ENCODE data around the gene SLFN12.
"Not testable (repeated sequence)": the region's sequence is repeated elsewhere in the genome, so short reads cannot be mapped to it uniquely, and the experiment has no call there.

SLFN12 gene

DNA sequence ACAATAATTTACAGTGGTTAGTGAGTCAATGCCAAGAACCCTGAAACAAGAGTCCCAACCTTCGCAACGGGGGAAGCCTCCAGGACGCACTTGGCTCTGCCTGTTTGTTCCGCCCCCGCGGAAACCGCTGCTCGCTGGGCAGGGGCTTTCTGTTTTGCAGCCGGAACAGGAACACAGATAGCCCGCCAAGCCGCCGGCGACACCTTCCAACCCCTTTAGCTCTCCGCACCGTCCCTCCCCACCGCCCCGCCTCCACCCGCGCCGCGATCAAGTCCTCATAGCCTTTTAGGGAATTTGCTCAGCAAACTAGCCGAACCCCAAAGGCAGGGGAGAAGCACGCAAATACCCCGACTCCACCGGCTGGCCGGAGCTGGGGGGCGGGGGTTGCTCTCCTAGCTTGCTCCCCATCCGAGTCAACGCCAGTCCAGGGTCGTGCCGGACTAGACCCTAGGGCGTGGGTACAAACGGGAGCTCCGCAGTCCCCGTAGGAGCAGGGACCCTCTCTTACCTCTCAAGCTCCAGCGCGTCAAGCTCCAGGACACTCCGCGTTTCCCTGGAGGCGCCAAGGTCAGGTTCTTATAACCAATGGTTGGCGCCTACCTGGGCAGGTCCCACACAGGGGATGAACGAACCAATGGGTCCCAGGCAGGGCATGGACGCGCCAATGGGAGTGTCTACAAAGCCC is 16.1 kb upstream of the SLFN12 start, which contains the start of gene SLFN13:
Gene SLFN13 (minus strand): TSS at position 553 of the 685 bp plus-strand sequence. CDS start 3,086 bp downstream, outside the sequence.
- Histone ChIP-seq H3K27ac (ENCODE audit: low read depth, low read length) (peak within 1 kb of the TSS; percentile 66; the same call in 1 of the 2 replicates), H3K4me3 (ENCODE audit: low read depth, low read length) (peak within 1 kb of the TSS; percentile 65), H3K4me1 (ENCODE audit: control insufficient read depth, insufficient read depth, low read length) (peaks cover 9% of the 10 kb centered on the region), H3K9ac (ENCODE audit: low read length) (peak within 1 kb of the TSS; percentile 75), H3K27me3 (ENCODE audit: control insufficient read depth, insufficient read depth, low read length) (peaks cover 40% of the 10 kb centered on the region), H3K36me3 (ENCODE audit: control insufficient read depth, insufficient read depth, low read length) (peaks cover 2% of the 10 kb centered on the region; the same call in 1 of the 2 replicates), H3K9me3 (ENCODE audit: control insufficient read depth, insufficient read depth, low read depth, low read length) (no peaks in the 10 kb centered on the region)

DNA sequence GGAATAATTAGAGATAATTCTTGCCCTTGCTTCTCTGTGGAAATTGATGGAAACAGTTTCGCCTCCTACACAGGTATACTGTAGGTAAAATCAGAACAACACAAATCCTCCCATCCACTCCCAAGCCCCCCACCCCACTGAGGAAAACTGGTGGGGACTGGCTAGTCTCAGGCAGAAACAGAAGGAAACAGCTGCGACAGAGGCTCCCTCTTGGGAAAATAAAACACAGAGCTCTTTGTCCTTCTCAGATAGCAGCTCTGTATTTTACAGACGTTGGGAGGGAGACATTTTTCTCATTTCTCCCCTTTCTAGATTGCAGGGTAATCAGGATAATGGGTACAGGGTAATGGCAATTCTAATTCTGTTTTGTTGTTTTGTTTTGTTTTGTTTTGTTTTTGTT is 15.2 kb upstream of the SLFN12 start:
- Histone ChIP-seq H3K4me3 (ENCODE audit: low read depth, low read length) (peak overlapping the region; percentile 65), H3K9me3 (ENCODE audit: control insufficient read depth, insufficient read depth, low read depth, low read length) (no peaks in the 10 kb centered on the region), H3K36me3 (ENCODE audit: control insufficient read depth, insufficient read depth, low read length) (peaks cover 4% of the 10 kb centered on the region; the same call in 1 of the 2 replicates), H3K4me1 (ENCODE audit: control insufficient read depth, insufficient read depth, low read length) (peaks cover 9% of the 10 kb centered on the region), H3K9ac (ENCODE audit: low read length) (peak overlapping the region; percentile 34), H3K27ac (ENCODE audit: low read depth, low read length) (no peak overlapping the region), H3K27me3 (ENCODE audit: control insufficient read depth, insufficient read depth, low read length) (peaks cover 32% of the 10 kb centered on the region)

DNA sequence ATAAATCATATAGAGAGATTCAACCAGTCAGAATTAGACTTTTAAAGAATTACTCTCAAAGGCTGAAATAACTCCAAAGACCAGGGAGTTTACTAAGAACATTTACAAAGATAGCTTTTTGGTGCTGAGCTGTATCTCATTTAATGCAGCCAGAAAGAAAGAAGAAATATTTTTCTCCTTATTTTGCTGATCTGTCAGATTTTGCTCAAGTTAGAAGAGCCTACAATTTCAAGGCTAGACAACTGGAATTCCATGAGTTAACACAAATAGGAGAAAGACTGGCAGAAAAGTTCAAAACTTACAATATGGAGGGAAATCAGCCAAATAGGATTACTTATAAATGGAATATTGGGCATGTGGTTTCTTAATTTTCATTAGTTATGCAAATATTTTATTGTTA is 6.1 kb upstream of the SLFN12 start:
- Histone ChIP-seq H3K27me3 (ENCODE audit: control insufficient read depth, insufficient read depth, low read length) (peaks cover 10% of the 10 kb centered on the region; the same call in 1 of the 2 replicates), H3K27ac (ENCODE audit: low read depth, low read length) (no peak overlapping the region), H3K4me3 (ENCODE audit: low read depth, low read length) (no peak overlapping the region), H3K36me3 (ENCODE audit: control insufficient read depth, insufficient read depth, low read length) (peaks cover 3% of the 10 kb centered on the region; the same call in 1 of the 2 replicates), H3K4me1 (ENCODE audit: control insufficient read depth, insufficient read depth, low read length) (peaks cover 21% of the 10 kb centered on the region), H3K9ac (ENCODE audit: low read length) (no peak overlapping the region), H3K9me3 (ENCODE audit: control insufficient read depth, insufficient read depth, low read depth, low read length) (no peaks in the 10 kb centered on the region)

DNA sequence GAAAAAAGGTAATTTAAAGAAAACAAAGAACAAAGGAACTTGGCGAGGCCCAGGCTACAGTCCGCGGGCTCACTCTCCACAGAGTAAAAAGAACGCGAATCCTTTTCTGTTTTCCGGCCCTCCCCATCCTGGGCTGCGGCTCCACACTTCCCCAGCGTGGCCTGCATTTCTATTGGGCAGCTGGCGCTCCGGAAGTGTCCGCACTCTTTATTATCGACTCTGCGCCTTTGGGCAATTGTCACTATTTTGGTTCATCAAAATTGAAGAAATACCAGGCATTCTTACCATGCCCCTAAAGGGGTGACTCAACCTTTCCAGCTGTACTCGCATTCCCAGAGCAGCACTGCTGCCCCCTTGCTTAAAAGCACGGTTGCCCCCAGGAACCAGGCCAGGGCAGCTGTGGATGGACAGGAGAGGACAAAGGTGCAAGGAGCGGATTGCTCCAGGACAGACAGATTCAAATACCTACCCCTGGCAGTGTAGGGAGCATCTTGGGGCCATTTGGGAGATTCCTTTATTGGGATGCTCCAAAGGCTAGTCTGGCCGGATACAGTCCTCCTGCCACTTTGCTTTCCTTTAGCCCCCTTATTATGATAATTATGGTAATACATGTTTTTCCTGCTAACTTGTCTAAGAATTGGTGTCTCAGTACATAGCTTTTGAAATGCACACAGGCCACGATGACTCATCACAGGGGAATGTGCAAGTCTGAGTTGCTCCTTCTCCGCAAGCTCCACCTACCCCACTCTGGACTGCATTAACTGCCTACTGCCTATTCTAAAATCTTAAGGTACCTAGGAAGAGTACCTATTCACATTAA is 985 bp upstream of the SLFN12 start:
- Histone ChIP-seq H3K9me3 (ENCODE audit: control insufficient read depth, insufficient read depth, low read depth, low read length) (no peaks in the 10 kb centered on the region), H3K27ac (ENCODE audit: low read depth, low read length) (peak overlapping the region; percentile 96), H3K36me3 (ENCODE audit: control insufficient read depth, insufficient read depth, low read length) (peaks cover 3% of the 10 kb centered on the region; the same call in 1 of the 2 replicates), H3K4me3 (ENCODE audit: low read depth, low read length) (peak overlapping the region; percentile 71), H3K4me1 (ENCODE audit: control insufficient read depth, insufficient read depth, low read length) (peaks cover 49% of the 10 kb centered on the region), H3K27me3 (ENCODE audit: control insufficient read depth, insufficient read depth, low read length) (peaks cover 10% of the 10 kb centered on the region; the same call in 1 of the 2 replicates), H3K9ac (ENCODE audit: low read length) (peak overlapping the region; percentile 96)

DNA sequence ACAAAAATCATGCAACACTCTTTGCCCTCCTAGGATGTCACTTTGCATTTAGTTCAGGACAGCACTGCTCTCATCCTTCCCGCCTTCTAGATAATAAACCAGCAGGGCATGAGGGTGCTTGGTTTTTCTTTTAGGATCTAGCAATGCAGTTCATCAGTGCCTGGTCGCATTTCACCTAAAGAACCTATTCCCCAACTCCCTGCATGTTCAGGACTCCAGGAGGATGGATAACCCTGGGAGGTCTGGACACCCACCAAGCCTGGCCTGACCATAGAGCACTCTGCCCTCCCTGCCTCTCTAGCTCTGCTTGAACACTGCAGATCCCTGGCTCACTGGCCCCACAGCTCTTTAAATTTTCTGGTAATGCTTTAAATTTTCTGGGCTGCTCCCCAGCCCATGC is 2.6 kb downstream of the SLFN12 start:
- Histone ChIP-seq H3K4me1 (ENCODE audit: control insufficient read depth, insufficient read depth, low read length) (peaks cover 37% of the 10 kb centered on the region), H3K9ac (ENCODE audit: low read length) (no peak overlapping the region), H3K27me3 (ENCODE audit: control insufficient read depth, insufficient read depth, low read length) (peaks cover 3% of the 10 kb centered on the region; the same call in 1 of the 2 replicates), H3K4me3 (ENCODE audit: low read depth, low read length) (peak overlapping the region; percentile 71; the same call in 1 of the 2 replicates), H3K9me3 (ENCODE audit: control insufficient read depth, insufficient read depth, low read depth, low read length) (no peaks in the 10 kb centered on the region), H3K27ac (ENCODE audit: low read depth, low read length) (no peak overlapping the region), H3K36me3 (ENCODE audit: control insufficient read depth, insufficient read depth, low read length) (peaks cover 7% of the 10 kb centered on the region; the same call in 1 of the 2 replicates)

DNA sequence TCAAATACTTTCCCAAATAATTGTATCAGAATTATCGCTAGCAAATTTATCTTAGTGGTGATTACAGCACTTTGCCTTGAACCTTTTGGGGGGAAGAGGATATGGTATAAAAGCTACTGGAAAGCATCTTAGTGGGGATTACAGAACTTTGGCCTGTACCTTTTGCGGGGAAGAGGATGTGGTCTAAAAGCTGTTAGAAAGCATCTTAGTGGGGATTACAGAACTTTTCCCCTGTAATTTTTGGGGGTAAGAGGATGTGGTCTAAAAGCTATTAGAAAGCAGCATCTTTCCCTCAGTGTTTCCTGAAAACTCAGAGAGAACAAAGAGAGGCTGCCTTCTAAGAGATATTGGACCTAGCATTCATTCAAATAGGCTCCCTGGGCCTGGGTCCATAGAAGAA is 4.1 kb downstream of the SLFN12 start:
- Histone ChIP-seq H3K9me3 (ENCODE audit: control insufficient read depth, insufficient read depth, low read depth, low read length) (no peaks in the 10 kb centered on the region), H3K27me3 (ENCODE audit: control insufficient read depth, insufficient read depth, low read length) (no peaks in the 10 kb centered on the region), H3K27ac (ENCODE audit: low read depth, low read length) (no peak overlapping the region), H3K36me3 (ENCODE audit: control insufficient read depth, insufficient read depth, low read length) (peaks cover 10% of the 10 kb centered on the region; the same call in 1 of the 2 replicates), H3K4me3 (ENCODE audit: low read depth, low read length) (no peak overlapping the region), H3K9ac (ENCODE audit: low read length) (no peak overlapping the region), H3K4me1 (ENCODE audit: control insufficient read depth, insufficient read depth, low read length) (peaks cover 25% of the 10 kb centered on the region)

DNA sequence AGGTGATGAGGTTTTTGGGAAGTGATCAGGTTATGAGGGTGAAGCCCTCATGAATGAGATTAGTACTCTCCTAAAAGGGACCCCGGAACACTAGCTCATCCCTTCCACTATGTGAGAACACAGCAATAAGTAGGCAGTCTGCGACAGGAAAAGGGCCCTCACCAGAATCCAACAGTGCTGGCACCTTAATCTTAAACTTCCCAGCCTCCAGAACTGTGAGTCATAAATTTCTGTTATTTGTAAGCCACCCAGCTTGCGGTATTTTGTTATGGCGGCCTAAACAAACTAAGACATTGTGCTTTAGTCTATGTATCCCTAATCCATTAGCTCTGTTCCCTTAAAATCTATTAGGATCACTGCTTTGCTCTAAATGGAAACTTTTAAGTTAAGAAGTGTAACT is 8.5 kb downstream of the SLFN12 start:
- Histone ChIP-seq H3K9me3 (ENCODE audit: control insufficient read depth, insufficient read depth, low read depth, low read length) (no peaks in the 10 kb centered on the region), H3K9ac (ENCODE audit: low read length) (no peak overlapping the region), H3K4me1 (ENCODE audit: control insufficient read depth, insufficient read depth, low read length) (peaks cover 3% of the 10 kb centered on the region), H3K4me3 (ENCODE audit: low read depth, low read length) (no peak overlapping the region), H3K36me3 (ENCODE audit: control insufficient read depth, insufficient read depth, low read length) (peaks cover 42% of the 10 kb centered on the region), H3K27ac (ENCODE audit: low read depth, low read length) (no peak overlapping the region), H3K27me3 (ENCODE audit: control insufficient read depth, insufficient read depth, low read length) (no peaks in the 10 kb centered on the region)

DNA sequence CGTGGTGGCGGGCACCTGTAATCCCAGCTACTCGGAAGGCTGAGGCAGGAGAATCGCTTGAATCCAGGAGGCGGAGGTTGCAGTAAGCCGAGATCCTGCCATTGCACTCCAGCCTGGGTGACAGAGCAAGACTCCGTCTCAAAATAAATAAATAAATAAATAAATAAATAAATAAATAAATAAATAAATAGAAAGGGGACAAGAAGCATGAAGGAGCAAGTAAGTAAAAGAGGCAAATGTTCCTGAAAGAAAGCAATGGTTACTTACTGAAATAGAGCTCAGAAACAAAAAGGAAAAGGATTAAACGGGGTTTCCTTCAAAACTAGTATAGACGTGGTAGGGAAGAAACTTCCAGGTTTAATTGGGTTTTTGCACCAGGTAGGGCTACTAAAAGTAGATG is 11.2 kb downstream of the SLFN12 start:
- not testable (repeated sequence) for H3K27ac ChIP-seq (ENCODE audit: low read depth, low read length); H3K4me1 ChIP-seq (ENCODE audit: control insufficient read depth, insufficient read depth, low read length); H3K27me3 ChIP-seq (ENCODE audit: control insufficient read depth, insufficient read depth, low read length); H3K4me3 ChIP-seq (ENCODE audit: low read depth, low read length); H3K9ac ChIP-seq (ENCODE audit: low read length); H3K9me3 ChIP-seq (ENCODE audit: control insufficient read depth, insufficient read depth, low read depth, low read length)
- peaks cover 57% of the 10 kb centered on the region for H3K36me3 ChIP-seq (ENCODE audit: control insufficient read depth, insufficient read depth, low read length)

DNA sequence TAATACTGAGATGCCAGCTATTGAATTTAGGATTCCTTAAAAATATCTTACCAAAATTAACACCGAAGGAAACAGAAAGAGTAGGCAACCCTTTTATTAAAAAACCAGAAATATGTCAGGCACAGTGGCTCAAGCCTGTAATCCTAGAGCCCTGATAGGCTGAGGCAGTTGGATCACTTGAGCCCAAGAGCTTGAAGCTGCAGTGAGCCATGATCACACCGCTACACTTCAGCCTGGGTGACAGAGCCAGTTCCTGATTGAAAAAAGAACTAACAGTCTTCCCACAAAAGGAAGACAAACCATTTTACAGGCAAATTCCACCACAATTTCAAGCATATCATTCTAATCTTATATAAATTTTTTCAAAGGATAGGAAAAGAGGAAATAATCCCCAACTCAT is 15.6 kb downstream of the SLFN12 start:
- H3K27ac ChIP-seq (ENCODE audit: low read depth, low read length) = no peak overlapping the region
- no peak overlapping the region for H3K9ac ChIP-seq (ENCODE audit: low read length)
- no peaks in the 10 kb centered on the region for H3K4me1 ChIP-seq (ENCODE audit: control insufficient read depth, insufficient read depth, low read length)
- H3K4me3 ChIP-seq (ENCODE audit: low read depth, low read length) = no peak overlapping the region
- peaks cover 5% of the 10 kb centered on the region; the same call in 1 of the 2 replicates for H3K9me3 ChIP-seq (ENCODE audit: control insufficient read depth, insufficient read depth, low read depth, low read length)
- H3K27me3 ChIP-seq (ENCODE audit: control insufficient read depth, insufficient read depth, low read length) = no peaks in the 10 kb centered on the region
- H3K36me3 ChIP-seq (ENCODE audit: control insufficient read depth, insufficient read depth, low read length) = peaks cover 51% of the 10 kb centered on the region

DNA sequence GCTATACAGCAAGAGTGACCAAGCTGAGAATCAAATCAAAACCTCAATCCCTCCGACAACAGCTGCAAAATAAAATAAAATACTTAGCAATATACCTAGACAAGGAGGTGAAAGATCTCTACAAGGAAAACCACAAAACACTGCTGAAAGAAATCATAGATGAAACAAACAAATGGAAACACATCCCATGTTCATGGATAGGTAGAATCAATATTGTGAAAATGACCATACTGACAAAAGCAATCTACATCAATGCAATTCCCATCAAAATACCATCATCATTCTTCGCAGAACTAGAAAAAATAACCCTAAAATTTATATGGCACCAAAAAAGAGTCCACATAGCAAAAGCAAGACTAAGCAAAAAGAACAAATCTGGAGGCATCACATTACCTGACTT is 17.6 kb downstream of the SLFN12 start:
- not testable (repeated sequence) for H3K4me1 ChIP-seq (ENCODE audit: control insufficient read depth, insufficient read depth, low read length); H3K27me3 ChIP-seq (ENCODE audit: control insufficient read depth, insufficient read depth, low read length); H3K9me3 ChIP-seq (ENCODE audit: control insufficient read depth, insufficient read depth, low read depth, low read length); H3K9ac ChIP-seq (ENCODE audit: low read length); H3K4me3 ChIP-seq (ENCODE audit: low read depth, low read length); H3K27ac ChIP-seq (ENCODE audit: low read depth, low read length)
- H3K36me3 ChIP-seq (ENCODE audit: control insufficient read depth, insufficient read depth, low read length) = peaks cover 58% of the 10 kb centered on the region

DNA sequence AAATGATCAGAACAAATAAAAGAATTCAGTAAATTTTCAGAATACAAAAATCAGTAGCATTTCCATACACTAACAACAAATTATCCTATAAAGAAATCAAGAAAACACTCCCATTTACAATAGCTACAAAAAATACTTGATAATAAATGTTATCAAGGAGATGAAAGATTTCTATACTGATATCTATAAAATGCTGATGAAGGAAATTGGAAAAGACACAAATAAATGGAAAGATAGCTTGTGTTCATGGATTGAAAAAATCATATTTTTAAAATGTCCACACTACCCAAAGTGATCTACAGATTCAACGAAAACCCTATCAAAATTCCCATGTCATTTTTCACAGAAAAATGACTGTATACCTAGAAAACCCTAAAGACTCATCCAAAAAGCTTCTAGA is 18.1 kb downstream of the SLFN12 start:
- no peak overlapping the region for H3K4me3 ChIP-seq (ENCODE audit: low read depth, low read length)
- peaks cover 57% of the 10 kb centered on the region for H3K36me3 ChIP-seq (ENCODE audit: control insufficient read depth, insufficient read depth, low read length)
- H3K9ac ChIP-seq (ENCODE audit: low read length) = no peak overlapping the region
- H3K9me3 ChIP-seq (ENCODE audit: control insufficient read depth, insufficient read depth, low read depth, low read length) = peaks cover 5% of the 10 kb centered on the region; the same call in 1 of the 2 replicates
- no peak overlapping the region for H3K27ac ChIP-seq (ENCODE audit: low read depth, low read length)
- H3K4me1 ChIP-seq (ENCODE audit: control insufficient read depth, insufficient read depth, low read length) = no peaks in the 10 kb centered on the region
- no peaks in the 10 kb centered on the region for H3K27me3 ChIP-seq (ENCODE audit: control insufficient read depth, insufficient read depth, low read length)
